HG03175 (cell line): ENCODE measurements around the gene HECW1.

Source experiments
- ATAC-seq: cut with Tn5 transposase; IDR thresholded peaks from one replicate; pipeline ENCODE4 v1.9.1; 2021; ENCODE audit warnings: mild to moderate bottlenecking, moderate library complexity; ENCODE audit not compliant: unreplicated experiment

HECW1 gene

GRCh38 chr7:43142703-43143102 lies 30.3 kb downstream of the HECW1 start:
- ATAC-seq, result no peak

- no peak for ATAC-seq
These were observed 31.6 kb downstream of the HECW1 start for GRCh38 chr7:43143918-43144589.

- no peak for ATAC-seq
These were observed 35.8 kb downstream of the HECW1 start for GRCh38 chr7:43148161-43148731.

GRCh38 chr7:43151076-43151475 lies 38.6 kb downstream of the HECW1 start:
- ATAC-seq, result no peak

GRCh38 chr7:43152696-43153095 lies 40.2 kb downstream of the HECW1 start:
- ATAC-seq, result no peak

GRCh38 chr7:43155636-43156035 lies 43.2 kb downstream of the HECW1 start:
- no peak for ATAC-seq

GRCh38 chr7:43163885-43164284 lies 51.4 kb downstream of the HECW1 start:
- no peak for ATAC-seq

GRCh38 chr7:43164757-43165156 lies 52.3 kb downstream of the HECW1 start:
- peak; percentile 70 for ATAC-seq

GRCh38 chr7:43166686-43167085 lies 54.2 kb downstream of the HECW1 start:
- no peak for ATAC-seq

- no peak for ATAC-seq
These were observed 56.6 kb downstream of the HECW1 start for GRCh38 chr7:43169076-43169475.

- ATAC-seq, result no peak
These were observed 58.1 kb downstream of the HECW1 start for GRCh38 chr7:43170571-43170970.

- no peak for ATAC-seq
These were observed 63.2 kb downstream of the HECW1 start for GRCh38 chr7:43175570-43176200.

- no peak for ATAC-seq
These were observed 66.9 kb downstream of the HECW1 start for GRCh38 chr7:43179393-43179792.

GRCh38 chr7:43192806-43193460 lies 80.5 kb downstream of the HECW1 start:
- ATAC-seq, result no peak

- no peak for ATAC-seq
These were observed 81.4 kb downstream of the HECW1 start for GRCh38 chr7:43193893-43194292.

- no peak for ATAC-seq
These were observed 82.8 kb downstream of the HECW1 start for GRCh38 chr7:43195256-43195655.

- no peak for ATAC-seq
These were observed 83.3 kb downstream of the HECW1 start for GRCh38 chr7:43195768-43196167.

GRCh38 chr7:43196379-43196778 lies 83.9 kb downstream of the HECW1 start:
- no peak for ATAC-seq

- ATAC-seq, result no peak
These were observed 85.6 kb downstream of the HECW1 start for GRCh38 chr7:43198016-43198415.

- ATAC-seq, result no peak
These were observed 86.2 kb downstream of the HECW1 start for GRCh38 chr7:43198599-43199090.

GRCh38 chr7:43199371-43200160 lies 87.1 kb downstream of the HECW1 start:
- no peak for ATAC-seq
